B cell (primary cell): ENCODE data around the gene SGF29.
"Not testable (repeated sequence)": the region's sequence is repeated elsewhere in the genome, so short reads cannot be mapped to it uniquely, and the experiment has no call there.

Experiments
- EZH2 ChIP-seq: IDR thresholded peaks from 2 replicates; pipeline ENCODE4 v1.6.1; 2012; ENCODE audit warnings: borderline replicate concordance, low read depth, mild to moderate bottlenecking, moderate library complexity, low read length; ENCODE audit not compliant: insufficient read depth, poor library complexity, severe bottlenecking
- TF ChIP-seq, protein P1 (sequence below): fragments of 200-600 bp; IDR thresholded peaks from one replicate; pipeline ENCODE4 v1.8.0; 2022; ENCODE audit warnings: antibody characterized with exemption, mild to moderate bottlenecking

DNA sequence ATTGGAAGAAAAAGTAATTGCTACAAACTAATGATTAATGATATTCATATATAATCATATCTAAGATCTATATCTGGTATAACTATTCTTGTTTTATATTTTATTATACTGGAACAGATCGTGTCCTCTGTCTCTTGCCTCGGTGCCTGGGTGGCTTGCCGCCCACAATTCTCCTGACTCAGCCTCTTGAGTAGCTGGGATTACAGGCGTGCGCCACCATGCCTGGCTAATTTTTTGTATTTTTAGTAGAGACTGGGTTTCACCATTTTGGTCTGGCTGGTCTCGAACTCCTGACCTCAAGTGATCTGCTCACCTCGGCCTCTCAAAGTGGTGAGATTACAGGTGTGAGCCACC, 62.5 kb downstream of the SGF29 start:
- TF ChIP-seq, protein P1, sequence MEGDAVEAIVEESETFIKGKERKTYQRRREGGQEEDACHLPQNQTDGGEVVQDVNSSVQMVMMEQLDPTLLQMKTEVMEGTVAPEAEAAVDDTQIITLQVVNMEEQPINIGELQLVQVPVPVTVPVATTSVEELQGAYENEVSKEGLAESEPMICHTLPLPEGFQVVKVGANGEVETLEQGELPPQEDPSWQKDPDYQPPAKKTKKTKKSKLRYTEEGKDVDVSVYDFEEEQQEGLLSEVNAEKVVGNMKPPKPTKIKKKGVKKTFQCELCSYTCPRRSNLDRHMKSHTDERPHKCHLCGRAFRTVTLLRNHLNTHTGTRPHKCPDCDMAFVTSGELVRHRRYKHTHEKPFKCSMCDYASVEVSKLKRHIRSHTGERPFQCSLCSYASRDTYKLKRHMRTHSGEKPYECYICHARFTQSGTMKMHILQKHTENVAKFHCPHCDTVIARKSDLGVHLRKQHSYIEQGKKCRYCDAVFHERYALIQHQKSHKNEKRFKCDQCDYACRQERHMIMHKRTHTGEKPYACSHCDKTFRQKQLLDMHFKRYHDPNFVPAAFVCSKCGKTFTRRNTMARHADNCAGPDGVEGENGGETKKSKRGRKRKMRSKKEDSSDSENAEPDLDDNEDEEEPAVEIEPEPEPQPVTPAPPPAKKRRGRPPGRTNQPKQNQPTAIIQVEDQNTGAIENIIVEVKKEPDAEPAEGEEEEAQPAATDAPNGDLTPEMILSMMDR: peak; percentile 4
- TF ChIP-seq EZH2: not testable (repeated sequence)
